KBM-7 (cell line): ENCODE results near the gene HOXA6.

ENCODE experiments used
- DNase-seq: peaks from one replicate; pipeline ENCODE4 v3.0.0-alpha.2; 2015
- in situ Hi-C: fragments of 300-500 bp; cut with MboI; formaldehyde crosslinking; loops from 2 replicates; pipeline ENCODE4 v1.14.3; 2020; ENCODE audit warnings: low sequenced_read_pairs, low pct_unique_long_range_greater_than_20kb, mixed read lengths

Gene HOXA6

DNA sequence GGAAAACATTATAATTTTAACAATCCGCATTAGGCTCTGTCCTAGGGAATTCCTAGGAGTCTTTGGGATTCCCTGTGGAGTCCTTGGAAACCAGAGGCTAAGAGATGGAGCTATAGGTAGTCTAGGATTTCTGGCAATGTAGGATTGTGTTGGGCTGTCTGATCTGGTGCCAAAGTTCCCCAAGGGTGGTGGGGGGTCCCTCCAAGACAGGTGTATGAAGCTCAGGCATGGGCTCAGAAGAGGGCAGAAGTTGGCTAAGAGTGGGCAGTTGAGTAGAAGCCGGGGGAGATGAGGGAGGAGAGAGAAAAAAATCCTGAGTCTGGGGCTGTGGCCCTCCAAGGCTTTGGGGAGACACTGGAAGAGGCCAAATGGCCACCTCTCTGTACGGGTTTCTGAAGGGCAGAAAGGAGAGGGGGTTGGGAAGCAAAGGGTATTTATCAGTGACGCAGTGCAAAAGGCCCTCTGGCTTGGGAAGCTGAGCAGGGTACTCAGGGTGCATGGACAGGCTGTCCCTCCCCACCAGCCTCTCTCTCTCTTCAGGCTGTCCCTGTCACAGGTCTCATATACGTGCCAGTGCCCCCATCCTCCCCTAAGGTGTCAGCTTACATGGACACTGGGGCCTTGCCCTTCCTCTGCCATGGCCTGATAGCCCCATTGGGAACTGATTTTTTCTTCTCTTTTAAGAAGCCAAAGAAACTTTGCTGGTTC lies 929 bp downstream of the HOXA6 start:
- in situ Hi-C loops, result no loop called here

GRCh38 chr7:27145914-27146412 lies 1.6 kb downstream of the HOXA6 start:
- in situ Hi-C loops, result no loop called here
- DNase-seq, result no peak

More for the DNA sequence above, 929 bp downstream of the HOXA6 start:
- DNase-seq, result no peak

- DNase-seq, result no peak
- in situ Hi-C loops, result no loop called here
Measured at GRCh38 chr7:27145165-27145913, 2.2 kb downstream of the HOXA6 start.

GRCh38 chr7:27144781-27145164 lies 2.8 kb downstream of the HOXA6 start:
- DNase-seq, result no peak
- in situ Hi-C loops, result no loop called here

DNA sequence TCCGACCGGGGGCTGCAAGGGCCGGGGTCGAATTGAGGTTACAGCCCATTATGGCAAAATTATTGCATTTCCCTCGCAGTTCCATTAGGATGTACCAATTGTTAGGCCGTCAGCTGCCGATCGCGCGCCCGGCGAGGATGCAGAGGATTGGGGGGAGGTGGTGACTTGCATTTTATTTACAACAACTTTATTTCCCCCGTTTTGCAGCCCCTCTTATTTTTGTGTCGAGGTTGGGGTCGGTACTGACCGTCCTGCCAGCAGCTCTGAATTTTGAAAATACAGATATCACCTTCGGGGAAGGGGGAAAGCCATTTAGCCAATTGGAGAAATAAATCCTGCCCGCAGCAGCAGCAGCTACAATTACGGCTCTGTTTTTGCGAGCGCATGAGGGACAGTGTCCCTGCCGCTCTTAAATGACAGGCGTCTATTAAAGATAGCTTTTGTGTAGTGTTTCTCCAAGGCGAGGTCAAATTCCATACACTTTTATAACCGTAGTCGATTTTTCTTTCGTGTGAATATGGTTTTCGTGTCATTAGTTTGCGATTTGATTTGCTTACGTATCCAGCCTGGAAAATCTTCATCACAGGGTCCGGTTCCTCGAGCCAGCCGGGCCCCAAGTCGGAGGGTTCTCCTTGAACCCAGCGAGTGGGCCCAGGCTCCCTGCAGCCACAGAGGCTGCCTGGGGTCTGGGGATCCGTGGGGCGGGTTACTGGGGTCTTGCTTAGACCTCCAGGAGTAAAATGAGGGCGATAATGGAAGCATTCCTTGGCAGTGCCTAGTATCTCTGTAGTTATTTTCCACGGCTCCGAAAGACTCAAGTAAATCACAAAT lies 3.4 kb downstream of the HOXA6 start:
- in situ Hi-C loops, result no loop called here
- DNase-seq, result no peak

GRCh38 chr7:27143023-27143949 lies 4.3 kb downstream of the HOXA6 start, which contains the start of gene HOXA5:
Gene HOXA5, minus strand, starts transcription at chr7:27143681. Its CDS starts 74 bp downstream, at chr7:27143607.
- in situ Hi-C loops, result no loop called here
- no peak for DNase-seq

DNA sequence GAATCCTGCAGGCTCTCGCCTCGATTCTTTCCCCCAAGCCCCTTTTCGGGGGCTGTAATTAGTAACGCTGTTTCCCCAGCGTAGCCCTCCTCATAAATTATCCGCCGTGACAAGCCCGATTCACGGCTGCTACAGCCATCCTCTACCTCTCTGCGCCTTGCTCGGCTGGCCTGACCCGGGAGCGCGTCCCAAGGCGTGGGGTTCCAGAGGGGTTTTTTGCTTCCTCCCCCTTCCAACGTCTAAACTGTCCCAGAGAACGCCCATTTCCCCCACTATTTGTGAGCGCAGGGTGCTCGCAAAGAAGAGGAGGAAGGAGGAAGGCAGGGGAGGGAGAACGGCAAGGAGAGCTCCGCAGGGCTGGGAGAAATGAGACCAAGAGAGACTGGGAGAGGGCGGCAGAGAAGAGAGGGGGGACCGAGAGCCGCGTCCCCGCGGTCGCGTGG lies 5.0 kb downstream of the HOXA6 start:
- no peak for DNase-seq
- in situ Hi-C loops, result no loop called here

GRCh38 chr7:27141923-27142579 lies 5.5 kb downstream of the HOXA6 start:
- DNase-seq, result no peak
- in situ Hi-C loops, result no loop called here

DNA sequence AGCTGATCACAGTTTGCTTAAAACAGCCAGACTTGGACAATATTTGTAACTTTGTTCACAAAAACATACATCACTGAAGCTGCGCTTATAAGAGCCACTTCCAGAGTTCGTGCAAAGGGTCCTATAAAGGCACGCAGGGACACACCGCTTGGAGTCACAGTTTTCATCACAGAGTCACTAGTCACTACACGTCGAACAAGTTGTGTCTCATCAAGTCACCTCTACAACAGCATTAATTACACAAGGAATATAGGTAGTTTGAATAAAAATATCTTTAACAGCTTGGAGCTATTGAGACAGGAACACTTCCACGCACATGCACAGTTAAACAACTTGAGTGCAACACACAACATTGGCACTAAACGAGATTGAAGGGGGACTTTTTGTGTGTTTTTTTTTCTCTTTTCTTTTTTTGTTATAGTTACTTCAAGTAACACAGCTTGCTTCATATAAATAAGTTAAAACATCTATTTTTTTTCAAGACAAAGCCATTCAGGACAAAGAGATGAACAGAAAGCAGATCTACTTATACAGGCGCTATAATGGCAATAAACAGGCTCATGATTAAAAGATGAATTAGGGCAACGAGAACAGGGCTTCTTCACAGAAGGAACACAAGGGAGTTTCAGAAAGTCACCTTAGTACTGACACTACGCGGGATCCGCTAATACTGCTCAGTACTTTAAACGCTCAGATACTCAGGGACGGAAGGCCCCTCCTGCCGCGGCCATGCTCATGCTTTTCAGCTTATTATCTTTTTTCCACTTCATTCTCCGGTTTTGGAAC lies 6.2 kb downstream of the HOXA6 start:
- in situ Hi-C loops, result no loop called here
- DNase-seq, result no peak

GRCh38 chr7:27140126-27140857 lies 7.3 kb downstream of the HOXA6 start:
- no peak for DNase-seq
- in situ Hi-C loops, result no loop called here

- DNase-seq, result no peak
- in situ Hi-C loops, result no loop called here
Measured at GRCh38 chr7:27139334-27140125, 8.0 kb downstream of the HOXA6 start.

- in situ Hi-C loops, result no loop called here
- no peak for DNase-seq
Measured at GRCh38 chr7:27138985-27139333, 8.6 kb downstream of the HOXA6 start.

GRCh38 chr7:27138472-27138871 lies 9.1 kb downstream of the HOXA6 start:
- in situ Hi-C loops, result no loop called here
- no peak for DNase-seq

DNA sequence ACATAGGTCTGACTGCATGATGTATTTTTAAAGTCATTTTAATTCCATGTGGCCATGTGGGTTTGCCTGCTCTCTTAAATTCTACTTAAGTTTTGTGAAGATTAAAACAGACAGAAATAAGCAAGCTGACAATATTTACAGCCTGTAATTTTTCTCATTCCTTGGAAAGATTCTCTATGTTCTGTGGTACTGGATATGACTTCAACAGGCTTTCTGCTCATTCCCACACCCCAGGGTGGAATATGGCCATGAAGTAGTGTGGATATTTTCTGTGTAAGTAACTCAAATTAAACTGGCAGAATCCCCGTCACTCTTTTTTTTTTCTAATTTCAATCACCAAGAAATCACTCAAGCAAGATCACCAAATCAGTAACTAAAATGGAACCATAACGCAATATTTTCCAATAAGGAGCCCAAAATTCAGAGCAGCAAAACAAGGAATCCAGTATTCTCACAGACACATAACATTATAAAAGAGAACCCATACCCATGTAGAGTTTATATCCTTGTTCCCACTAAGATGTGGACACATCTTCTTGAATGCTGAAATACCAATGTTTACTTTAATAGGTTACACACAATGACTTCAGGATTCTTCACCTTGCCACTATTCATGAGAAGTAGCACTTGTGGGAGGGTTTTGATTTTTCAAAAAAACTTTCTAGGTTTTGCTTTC lies 9.8 kb downstream of the HOXA6 start:
- in situ Hi-C loops, result no loop called here
- no peak for DNase-seq

DNA sequence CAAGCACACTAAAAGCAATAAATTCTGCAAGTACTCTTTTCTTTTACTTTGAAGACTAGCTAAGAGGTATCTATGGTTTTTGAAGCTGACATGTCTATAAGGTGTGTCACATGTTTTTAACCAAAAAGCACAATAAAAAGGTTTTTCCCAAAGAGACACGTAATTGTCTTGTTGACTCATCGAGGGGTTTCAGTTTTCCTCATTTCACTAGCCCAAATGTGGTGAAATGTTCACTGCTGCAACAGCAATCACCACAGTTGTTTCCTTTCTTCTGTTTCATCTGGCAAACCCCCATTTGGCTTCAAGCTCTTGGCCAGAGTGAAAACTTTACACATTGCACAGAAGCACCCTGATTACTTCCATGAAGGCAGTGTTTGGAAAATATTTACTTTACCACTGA lies 13.2 kb downstream of the HOXA6 start:
- in situ Hi-C loops, result no loop called here

More for the DNA sequence above, 13.2 kb downstream of the HOXA6 start:
- DNase-seq, result peak; percentile 24
